NCI-H82 treated with DMSO at 0.1 percent for 48 hours (cell line): ENCODE data around the gene DPEP2.
"Not testable (repeated sequence)": the region's sequence is repeated elsewhere in the genome, so short reads cannot be mapped to it uniquely, and the experiment has no call there.

Source experiments
- DNase-seq: peaks from one replicate; lab custom pipeline; 2025; ENCODE audit not compliant: unreplicated experiment; lab: John Stamatoyannopoulos, UW

DPEP2 gene

GRCh38 chr16:67998779-67999688 lies at the start of gene DPEP2:
Gene DPEP2, minus strand, starts transcription at chr16:67999484. Its CDS starts 6,272 bp downstream, at chr16:67993212.
- not testable (repeated sequence) for DNase-seq

GRCh38 chr16:68047987-68048386 lies 48.7 kb upstream of the DPEP2 start:
- DNase-seq: no peak

- DNase-seq: peak; percentile 64
Observed at GRCh38 chr16:68046106-68046505, 46.8 kb upstream of the DPEP2 start.

- no peak for DNase-seq
Observed at GRCh38 chr16:68041783-68042182, 42.5 kb upstream of the DPEP2 start.

- peak; percentile 35 for DNase-seq
Observed at GRCh38 chr16:68040506-68041288, 41.4 kb upstream of the DPEP2 start.

GRCh38 chr16:68037841-68038597 lies 38.7 kb upstream of the DPEP2 start:
- no peak for DNase-seq

- no peak for DNase-seq
Observed at GRCh38 chr16:68035227-68035626, 35.9 kb upstream of the DPEP2 start.

- no peak for DNase-seq
Observed at GRCh38 chr16:68033101-68033500, 33.8 kb upstream of the DPEP2 start.

- DNase-seq: no peak
Observed at GRCh38 chr16:68031951-68032350, 32.7 kb upstream of the DPEP2 start.

GRCh38 chr16:68030108-68030507 lies 30.8 kb upstream of the DPEP2 start:
- DNase-seq: not testable (repeated sequence)

GRCh38 chr16:68028996-68029395 lies 29.7 kb upstream of the DPEP2 start:
- DNase-seq: no peak

- peak; percentile 19 for DNase-seq
Observed at GRCh38 chr16:68022728-68023537, 23.6 kb upstream of the DPEP2 start, which contains the start of the genes DDX28 and DUS2. Gene DDX28, minus strand, starts transcription at chr16:68023232. Its CDS starts 30 bp downstream, at chr16:68023202. Gene DUS2, plus strand, starts transcription at chr16:68023284. Its CDS starts 14,740 bp downstream, at chr16:68038024.

GRCh38 chr16:68022278-68022727 lies 23.0 kb upstream of the DPEP2 start:
- DNase-seq: no peak

GRCh38 chr16:68021490-68021889 lies 22.2 kb upstream of the DPEP2 start:
- no peak for DNase-seq

- no peak for DNase-seq
Observed at GRCh38 chr16:68019167-68019680, 19.9 kb upstream of the DPEP2 start.

- DNase-seq: no peak
Observed at GRCh38 chr16:68015681-68016080, 16.4 kb upstream of the DPEP2 start, which contains the start of gene DPEP2NB. Gene DPEP2NB, minus strand, starts transcription at chr16:68015911. Its CDS starts 141 bp downstream, at chr16:68015770.

- no peak for DNase-seq
Observed at GRCh38 chr16:68013440-68013839, 14.2 kb upstream of the DPEP2 start.

GRCh38 chr16:68009872-68010271 lies 10.6 kb upstream of the DPEP2 start:
- DNase-seq: not testable (repeated sequence)

- no peak for DNase-seq
Observed at GRCh38 chr16:68009157-68009735, 10.0 kb upstream of the DPEP2 start.
